ENCODE data around the gene LGALS16. TPM values are rescaled to one million over a fixed set of nuclear protein-coding genes. Genes with fewer than 3 reads are reported as not detected.

Gene LGALS16
- polyA plus RNA-seq, 1 experiment: not detected

DNA sequence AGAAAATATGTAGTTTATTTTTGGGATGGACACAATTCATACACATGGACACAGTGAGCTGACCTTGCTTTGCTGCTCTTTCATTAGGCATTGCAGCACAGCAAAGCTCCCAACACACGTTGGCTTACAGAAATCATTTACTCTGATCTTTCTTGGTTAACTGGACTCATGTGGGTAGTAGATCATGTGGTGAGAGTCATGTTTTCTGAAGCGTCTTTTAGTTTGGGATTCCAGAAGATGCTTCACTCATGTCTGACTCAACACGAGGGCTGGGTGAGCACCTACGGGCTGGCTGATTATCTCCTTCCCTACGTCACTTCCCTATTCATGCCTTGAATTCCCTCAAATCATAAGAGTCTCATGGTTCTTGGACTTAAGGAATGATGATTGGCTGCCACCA, 12.1 kb upstream of the LGALS16 start:
- POLR2A ChIA-PET: no interaction called here
- H3K27me3 ChIP-seq (ENCODE audit: control insufficient read depth, insufficient read depth, low read length): no peaks in the 10 kb centered on the region
- no peaks in the 10 kb centered on the region for H3K9me3 ChIP-seq (ENCODE audit: control insufficient read depth, insufficient read depth, low read length)
- no peak for DNase-seq (ENCODE audit: low read depth, low spot score)
- no peak overlapping the region for H3K27ac ChIP-seq (ENCODE audit: low read depth, low read length)
- H3K4me3 ChIP-seq (ENCODE audit: low read depth, low read length): no peak overlapping the region
- TF ChIP-seq, protein P1, sequence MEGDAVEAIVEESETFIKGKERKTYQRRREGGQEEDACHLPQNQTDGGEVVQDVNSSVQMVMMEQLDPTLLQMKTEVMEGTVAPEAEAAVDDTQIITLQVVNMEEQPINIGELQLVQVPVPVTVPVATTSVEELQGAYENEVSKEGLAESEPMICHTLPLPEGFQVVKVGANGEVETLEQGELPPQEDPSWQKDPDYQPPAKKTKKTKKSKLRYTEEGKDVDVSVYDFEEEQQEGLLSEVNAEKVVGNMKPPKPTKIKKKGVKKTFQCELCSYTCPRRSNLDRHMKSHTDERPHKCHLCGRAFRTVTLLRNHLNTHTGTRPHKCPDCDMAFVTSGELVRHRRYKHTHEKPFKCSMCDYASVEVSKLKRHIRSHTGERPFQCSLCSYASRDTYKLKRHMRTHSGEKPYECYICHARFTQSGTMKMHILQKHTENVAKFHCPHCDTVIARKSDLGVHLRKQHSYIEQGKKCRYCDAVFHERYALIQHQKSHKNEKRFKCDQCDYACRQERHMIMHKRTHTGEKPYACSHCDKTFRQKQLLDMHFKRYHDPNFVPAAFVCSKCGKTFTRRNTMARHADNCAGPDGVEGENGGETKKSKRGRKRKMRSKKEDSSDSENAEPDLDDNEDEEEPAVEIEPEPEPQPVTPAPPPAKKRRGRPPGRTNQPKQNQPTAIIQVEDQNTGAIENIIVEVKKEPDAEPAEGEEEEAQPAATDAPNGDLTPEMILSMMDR (IDR thresholded peaks at IDR 0.05; ENCODE audit: low read depth, low read length): no peak
- CTCF ChIA-PET: no interaction called here

DNA sequence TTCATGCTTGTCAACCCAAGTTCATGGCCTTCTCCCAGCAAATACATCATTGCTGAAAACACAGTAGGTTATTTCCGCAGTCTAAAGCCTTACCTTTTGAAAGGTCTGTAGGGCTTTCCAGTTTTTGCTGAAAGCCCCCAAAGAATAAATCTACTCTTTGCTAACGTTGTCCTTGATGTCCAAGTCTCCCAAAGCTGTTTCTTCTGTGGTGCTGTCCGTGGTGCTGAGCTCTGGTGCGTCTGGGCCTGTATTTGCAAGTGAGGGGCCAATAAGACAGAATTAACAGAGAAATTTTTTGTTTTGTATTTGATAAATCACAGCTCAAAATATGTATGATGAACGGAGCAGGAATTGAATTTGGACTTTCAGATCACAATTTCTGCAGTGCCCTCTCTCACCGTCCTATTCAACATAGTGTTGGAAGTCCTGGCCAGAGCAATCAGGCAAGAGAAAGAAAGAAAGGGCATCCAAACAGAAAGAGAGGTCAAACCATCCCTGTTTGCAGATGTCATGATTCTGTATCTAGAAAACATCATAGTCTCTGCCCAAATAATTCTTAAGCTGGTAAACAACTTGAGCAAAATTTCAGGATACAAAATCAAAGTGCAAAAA, 9.8 kb upstream of the LGALS16 start:
- no peaks in the 10 kb centered on the region for H3K9me3 ChIP-seq (ENCODE audit: control insufficient read depth, insufficient read depth, low read length)
- no peak for DNase-seq (ENCODE audit: low read depth, low spot score)
- TF ChIP-seq, protein P1 (IDR thresholded peaks at IDR 0.05; ENCODE audit: low read depth, low read length): no peak
- H3K27ac ChIP-seq (ENCODE audit: low read depth, low read length): no peak overlapping the region
- ChIA-PET CTCF (no interaction called here), POLR2A (no interaction called here)
- no peak overlapping the region for H3K4me3 ChIP-seq (ENCODE audit: low read depth, low read length)
- H3K27me3 ChIP-seq (ENCODE audit: control insufficient read depth, insufficient read depth, low read length): no peaks in the 10 kb centered on the region

DNA sequence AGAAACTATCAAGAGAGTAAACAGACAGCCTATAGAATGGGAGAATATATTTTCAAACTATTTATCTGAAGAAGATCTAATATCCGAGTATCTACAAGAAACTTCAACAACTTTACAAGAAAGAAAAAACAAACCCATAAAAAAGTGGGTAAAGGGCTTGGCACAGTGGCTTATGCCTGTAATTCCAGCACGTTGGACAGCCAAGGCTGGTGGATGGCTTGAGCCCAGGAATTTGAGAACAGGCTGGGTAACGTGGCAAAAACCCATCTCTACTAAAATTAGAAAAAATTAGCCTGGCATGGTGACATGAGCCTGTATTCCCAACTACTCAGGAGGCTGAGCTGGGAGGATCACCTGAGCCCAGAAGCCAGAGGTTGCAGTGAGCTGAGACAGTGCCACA, 7.8 kb upstream of the LGALS16 start:
- no peaks in the 10 kb centered on the region for H3K9me3 ChIP-seq (ENCODE audit: control insufficient read depth, insufficient read depth, low read length)
- H3K27me3 ChIP-seq (ENCODE audit: control insufficient read depth, insufficient read depth, low read length): no peaks in the 10 kb centered on the region
- H3K27ac ChIP-seq (ENCODE audit: low read depth, low read length): no peak overlapping the region
- DNase-seq (ENCODE audit: low read depth, low spot score): no peak
- ChIA-PET CTCF (no interaction called here), POLR2A (no interaction called here)
- H3K4me3 ChIP-seq (ENCODE audit: low read depth, low read length): no peak overlapping the region
- TF ChIP-seq, protein P1 (IDR thresholded peaks at IDR 0.05; ENCODE audit: low read depth, low read length): no peak

DNA sequence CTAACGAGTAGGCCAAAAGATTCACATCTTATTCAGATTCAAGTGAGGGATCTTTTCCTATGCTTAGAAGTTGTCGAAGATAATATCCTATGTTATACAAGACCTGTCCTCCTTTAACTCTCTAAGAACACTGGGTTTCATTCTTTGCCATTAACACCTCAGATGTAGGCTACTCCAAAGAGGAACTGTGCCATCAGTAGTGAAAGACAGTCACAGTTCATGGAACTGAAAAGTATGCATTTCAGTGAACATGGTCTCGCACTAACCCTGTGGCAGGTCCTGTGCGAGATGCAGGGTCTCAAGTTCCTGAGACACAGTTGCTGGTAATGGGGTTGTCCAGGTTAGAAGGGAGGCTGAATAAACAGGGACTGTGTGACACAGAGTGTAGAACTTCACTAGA, 4.1 kb downstream of the LGALS16 start:
- Histone ChIP-seq H3K4me3 (ENCODE audit: low read depth, low read length) (no peak overlapping the region), H3K9me3 (ENCODE audit: control insufficient read depth, insufficient read depth, low read length) (no peaks in the 10 kb centered on the region), H3K27me3 (ENCODE audit: control insufficient read depth, insufficient read depth, low read length) (no peaks in the 10 kb centered on the region), H3K27ac (ENCODE audit: low read depth, low read length) (no peak overlapping the region)
- CTCF ChIA-PET: no interaction called here
- POLR2A ChIA-PET: no interaction called here
- TF ChIP-seq, protein P1 (IDR thresholded peaks at IDR 0.05; ENCODE audit: low read depth, low read length): no peak
- no peak for DNase-seq (ENCODE audit: low read depth, low spot score)

DNA sequence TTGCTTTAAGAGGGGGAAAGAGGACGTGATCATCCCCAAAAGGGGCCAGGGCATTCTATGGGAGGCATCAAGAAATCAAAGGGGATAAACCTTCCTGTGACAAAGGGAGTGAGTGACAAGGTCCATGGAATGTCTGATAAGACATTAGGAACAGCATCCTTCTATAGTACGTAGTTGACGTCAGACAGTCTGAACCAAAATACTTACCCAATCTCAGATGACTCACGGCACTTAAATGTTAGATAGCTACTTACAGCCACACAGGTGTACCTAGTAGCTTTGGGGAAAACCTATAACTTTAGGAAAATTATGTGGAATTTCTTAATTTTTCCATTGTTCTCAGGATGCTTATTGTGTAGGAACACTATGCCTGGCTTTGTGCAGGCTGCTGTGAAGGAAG, 4.9 kb downstream of the LGALS16 start:
- ChIA-PET POLR2A (no interaction called here), CTCF (no interaction called here)
- Histone ChIP-seq H3K9me3 (ENCODE audit: control insufficient read depth, insufficient read depth, low read length) (no peaks in the 10 kb centered on the region), H3K27me3 (ENCODE audit: control insufficient read depth, insufficient read depth, low read length) (no peaks in the 10 kb centered on the region), H3K27ac (ENCODE audit: low read depth, low read length) (no peak overlapping the region), H3K4me3 (ENCODE audit: low read depth, low read length) (no peak overlapping the region)
- TF ChIP-seq, protein P1 (IDR thresholded peaks at IDR 0.05; ENCODE audit: low read depth, low read length): no peak
- no peak for DNase-seq (ENCODE audit: low read depth, low spot score)

Measured in AG04450 (cell line).